ENCODE results near the gene DEFB128.

DEFB128 gene

GRCh38 chr20:221258-221830, 31.8 kb upstream of the DEFB128 start:
- H3K4me3 ChIP-seq (ENCODE audit: low read depth, low read length), result no peak overlapping the region
- no peak for DNase-seq (ENCODE audit: low read depth)
- TF ChIP-seq CTCF (conservative IDR thresholded peaks at IDR 0.05; ENCODE audit: low read depth, low read length), result no peak

- peak; percentile 55 for TF ChIP-seq CTCF (conservative IDR thresholded peaks at IDR 0.05; ENCODE audit: low read depth, low read length)
- no peak overlapping the region for H3K4me3 ChIP-seq (ENCODE audit: low read depth, low read length)
- peak; percentile 41 for DNase-seq (ENCODE audit: low read depth)
These were observed 30.0 kb upstream of the DEFB128 start for GRCh38 chr20:219290-220115.

GRCh38 chr20:217266-217665, 27.8 kb upstream of the DEFB128 start:
- DNase-seq (ENCODE audit: low read depth), result no peak
- TF ChIP-seq CTCF (conservative IDR thresholded peaks at IDR 0.05; ENCODE audit: low read depth, low read length), result no peak

GRCh38 chr20:215796-216195, 26.3 kb upstream of the DEFB128 start:
- no peak overlapping the region for H3K4me3 ChIP-seq (ENCODE audit: low read depth, low read length)
- TF ChIP-seq CTCF (conservative IDR thresholded peaks at IDR 0.05; ENCODE audit: low read depth, low read length), result no peak
- no peak for DNase-seq (ENCODE audit: low read depth)

More at GRCh38 chr20:217266-217665, 27.8 kb upstream of the DEFB128 start:
- no peak overlapping the region for H3K4me3 ChIP-seq (ENCODE audit: low read depth, low read length)

- TF ChIP-seq CTCF (conservative IDR thresholded peaks at IDR 0.05; ENCODE audit: low read depth, low read length), result no peak
- H3K4me3 ChIP-seq (ENCODE audit: low read depth, low read length), result no peak overlapping the region
- no peak for DNase-seq (ENCODE audit: low read depth)
These were observed 24.9 kb upstream of the DEFB128 start for GRCh38 chr20:214383-214782.

GRCh38 chr20:210809-211502, 21.4 kb upstream of the DEFB128 start:
- H3K4me3 ChIP-seq (ENCODE audit: low read depth, low read length), result no peak overlapping the region
- no peak for TF ChIP-seq CTCF (conservative IDR thresholded peaks at IDR 0.05; ENCODE audit: low read depth, low read length)
- DNase-seq (ENCODE audit: low read depth), result no peak
